Activated CD4-positive, alpha-beta T cell treated with anti-CD3 and anti-CD28 coated beads, Interleukin-2, amount 10 ng/mL, durations not matched to agents 7 days and 5 days (primary cell): ENCODE measurements around the gene VWA3B. TPM values are rescaled to one million over a fixed set of nuclear protein-coding genes. Genes with fewer than 3 reads are reported as not detected.

Experiments used
- CTCF ChIA-PET: fragments of 350-600 bp; sonication (Branson Sonifier 250); formaldehyde crosslinking; loops from one replicate; lab custom pipeline; 2021; ENCODE audit warnings: antibody characterized with exemption; lab: Charles Lee
- POLR2A ChIA-PET: fragments of 350-600 bp; sonication (Branson Sonifier 250); formaldehyde crosslinking; loops from one replicate; lab custom pipeline; 2021; ENCODE audit warnings: antibody characterized with exemption; lab: Charles Lee
- DNase-seq: peaks from one replicate; pipeline ENCODE4 v3.0.0-alpha.2; 2020
- H3K27ac Mint-ChIP-seq: one replicate; pipeline ENCODE4 v1.8.0; 2021; ENCODE audit warnings: mild to moderate bottlenecking, moderate library complexity, mixed read lengths
- H3K27me3 Mint-ChIP-seq: one replicate; pipeline ENCODE4 v1.8.0; 2021; ENCODE audit warnings: mixed read lengths
- H3K36me3 Mint-ChIP-seq: one replicate; pipeline ENCODE4 v1.8.0; 2021; ENCODE audit warnings: low read depth, mixed read lengths
- H3K4me1 Mint-ChIP-seq: one replicate; pipeline ENCODE4 v1.8.0; 2021; ENCODE audit warnings: mixed read lengths
- H3K4me3 Mint-ChIP-seq: one replicate; pipeline ENCODE4 v1.8.0; 2021; ENCODE audit warnings: mild to moderate bottlenecking, moderate library complexity, mixed read lengths
- H3K9me3 Mint-ChIP-seq: one replicate; pipeline ENCODE4 v1.8.0; 2021; ENCODE audit warnings: mixed read lengths
- total RNA-seq, 2 experiments: library from RNA; stranded (reverse); gene quantifications; one replicate each; pipeline ENCODE4 v1.2.3, GENCODE V29; 2021

VWA3B gene
- total RNA-seq, 2 experiments from 2014 or later = not detected

- CTCF ChIA-PET = no interaction called here
- Mint-ChIP-seq H3K27ac (no peak overlapping the region), H3K9me3 (peaks cover 4% of the 10 kb centered on the region), H3K4me1 (no peaks in the 10 kb centered on the region), H3K36me3 (no peaks in the 10 kb centered on the region), H3K4me3 (no peak overlapping the region), H3K27me3 (peaks cover 21% of the 10 kb centered on the region)
- POLR2A ChIA-PET = no interaction called here
- no peak for DNase-seq
Observed at GRCh38 chr2:98065808-98066207, 21.2 kb upstream of the VWA3B start.

- CTCF ChIA-PET = no interaction called here
- Mint-ChIP-seq H3K9me3 (peaks cover 3% of the 10 kb centered on the region), H3K27ac (no peak overlapping the region), H3K4me3 (no peak overlapping the region), H3K4me1 (no peaks in the 10 kb centered on the region), H3K36me3 (no peaks in the 10 kb centered on the region), H3K27me3 (peaks cover 21% of the 10 kb centered on the region)
- POLR2A ChIA-PET = no interaction called here
- no peak for DNase-seq
Observed at GRCh38 chr2:98067160-98067559, 19.8 kb upstream of the VWA3B start.

GRCh38 chr2:98070081-98070480 lies 16.9 kb upstream of the VWA3B start:
- no peaks in the 10 kb centered on the region for H3K4me1 Mint-ChIP-seq
- CTCF ChIA-PET = no interaction called here
- no peak for DNase-seq
- peaks cover 5% of the 10 kb centered on the region for H3K9me3 Mint-ChIP-seq
- POLR2A ChIA-PET = no interaction called here
- H3K27me3 Mint-ChIP-seq = peaks cover 9% of the 10 kb centered on the region
- H3K4me3 Mint-ChIP-seq = no peak overlapping the region
- no peaks in the 10 kb centered on the region for H3K36me3 Mint-ChIP-seq
- no peak overlapping the region for H3K27ac Mint-ChIP-seq

GRCh38 chr2:98072442-98072841 lies 14.5 kb upstream of the VWA3B start:
- Mint-ChIP-seq H3K9me3 (peaks cover 5% of the 10 kb centered on the region), H3K4me3 (no peak overlapping the region), H3K27ac (no peak overlapping the region), H3K27me3 (peaks cover 8% of the 10 kb centered on the region), H3K4me1 (no peaks in the 10 kb centered on the region), H3K36me3 (no peaks in the 10 kb centered on the region)
- DNase-seq = no peak
- ChIA-PET CTCF (no interaction called here), POLR2A (no interaction called here)

GRCh38 chr2:98078701-98079100 lies 8.3 kb upstream of the VWA3B start:
- Mint-ChIP-seq H3K36me3 (no peaks in the 10 kb centered on the region), H3K9me3 (peaks cover 6% of the 10 kb centered on the region), H3K4me3 (no peak overlapping the region), H3K4me1 (peaks cover 16% of the 10 kb centered on the region), H3K27me3 (peaks cover 12% of the 10 kb centered on the region), H3K27ac (no peak overlapping the region)
- CTCF ChIA-PET = no interaction called here
- POLR2A ChIA-PET = no interaction called here
- DNase-seq = no peak

GRCh38 chr2:98084151-98084868 lies 2.7 kb upstream of the VWA3B start:
- Mint-ChIP-seq H3K27me3 (peaks cover 34% of the 10 kb centered on the region), H3K4me1 (peaks cover 41% of the 10 kb centered on the region)
- CTCF ChIA-PET = no interaction called here

DNA sequence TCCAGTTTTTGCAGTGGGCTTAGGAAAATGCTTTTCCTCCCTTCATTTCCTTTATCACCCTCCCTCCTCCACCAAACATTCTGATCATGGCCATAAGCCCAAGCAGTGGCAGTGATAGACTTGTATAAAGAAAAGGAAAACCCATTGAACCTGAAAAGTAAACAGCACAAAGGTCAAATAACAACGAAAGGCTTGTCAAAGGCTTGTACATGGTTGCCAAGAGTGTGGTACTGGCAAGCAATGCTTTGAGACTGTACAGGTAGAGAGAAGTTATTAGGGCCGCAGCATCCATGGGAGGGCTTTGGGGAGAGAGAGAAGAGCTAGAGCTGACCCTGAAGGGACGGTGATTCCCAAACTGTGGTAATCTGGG lies 2.1 kb upstream of the VWA3B start:
- H3K27me3 Mint-ChIP-seq = peaks cover 32% of the 10 kb centered on the region
- CTCF ChIA-PET = no interaction called here
- no peak overlapping the region for H3K27ac Mint-ChIP-seq
- no peak overlapping the region for H3K4me3 Mint-ChIP-seq
- no peak for DNase-seq
- POLR2A ChIA-PET = no interaction called here
- H3K4me1 Mint-ChIP-seq = peaks cover 41% of the 10 kb centered on the region
- H3K36me3 Mint-ChIP-seq = no peaks in the 10 kb centered on the region
- peaks cover 4% of the 10 kb centered on the region for H3K9me3 Mint-ChIP-seq

More at GRCh38 chr2:98084151-98084868, 2.7 kb upstream of the VWA3B start:
- no peaks in the 10 kb centered on the region for H3K36me3 Mint-ChIP-seq
- no peak overlapping the region for H3K27ac Mint-ChIP-seq
- H3K9me3 Mint-ChIP-seq = peaks cover 4% of the 10 kb centered on the region
- DNase-seq = no peak
- POLR2A ChIA-PET = no interaction called here
- H3K4me3 Mint-ChIP-seq = no peak overlapping the region

GRCh38 chr2:98085649-98086048 lies 1.3 kb upstream of the VWA3B start:
- CTCF ChIA-PET = no interaction called here

DNA sequence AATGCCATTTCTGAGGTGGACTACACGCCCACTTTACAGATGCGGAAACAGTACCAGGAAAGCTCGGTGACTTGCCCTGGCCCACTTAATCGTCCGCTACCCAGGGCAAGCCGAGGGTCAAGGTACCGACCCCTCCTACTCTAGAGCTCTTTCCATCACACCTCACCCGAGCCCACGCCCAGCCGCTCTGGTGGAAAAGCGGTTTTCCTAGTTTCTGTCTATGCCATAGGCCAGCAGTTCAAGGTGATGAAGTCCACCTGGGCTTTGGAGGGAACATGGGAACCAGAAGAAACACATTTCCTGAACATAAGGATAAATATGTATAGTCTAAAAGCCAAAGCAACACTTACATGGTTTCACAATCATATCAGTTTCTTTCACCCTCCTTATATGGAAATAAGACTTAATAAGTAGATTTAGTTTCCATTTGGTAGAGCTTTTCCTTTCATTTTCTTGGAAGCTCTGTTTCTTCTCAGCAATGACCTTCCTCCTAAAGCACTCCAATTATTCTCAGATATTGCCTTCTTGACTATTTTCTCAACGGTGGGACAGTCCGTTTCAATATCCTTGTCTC lies 567 bp downstream of the VWA3B start:
- peaks cover 4% of the 10 kb centered on the region for H3K9me3 Mint-ChIP-seq
- no peak for DNase-seq
- ChIA-PET CTCF (interaction anchor here (0.9 kb wide), 1 partner anchor 30 kb away, joined by 3 read pairs; no protein-coding TSS in a partner anchor), POLR2A (no interaction called here)
- H3K4me1 Mint-ChIP-seq = peaks cover 30% of the 10 kb centered on the region
- no peaks in the 10 kb centered on the region for H3K36me3 Mint-ChIP-seq
- H3K27ac Mint-ChIP-seq = no peak overlapping the region
- H3K4me3 Mint-ChIP-seq = peak overlapping the region; percentile 68
- H3K27me3 Mint-ChIP-seq = peaks cover 35% of the 10 kb centered on the region

More at GRCh38 chr2:98085649-98086048, 1.3 kb upstream of the VWA3B start:
- no peak overlapping the region for H3K4me3 Mint-ChIP-seq
- no peak for DNase-seq
- peaks cover 41% of the 10 kb centered on the region for H3K4me1 Mint-ChIP-seq
- no peak overlapping the region for H3K27ac Mint-ChIP-seq
- no peaks in the 10 kb centered on the region for H3K36me3 Mint-ChIP-seq
- POLR2A ChIA-PET = no interaction called here
- peaks cover 32% of the 10 kb centered on the region for H3K27me3 Mint-ChIP-seq
- peaks cover 4% of the 10 kb centered on the region for H3K9me3 Mint-ChIP-seq

GRCh38 chr2:98088261-98088660 lies 1.3 kb downstream of the VWA3B start:
- Mint-ChIP-seq H3K4me3 (no peak overlapping the region), H3K9me3 (peaks cover 4% of the 10 kb centered on the region), H3K27ac (no peak overlapping the region), H3K4me1 (peaks cover 25% of the 10 kb centered on the region), H3K27me3 (peaks cover 31% of the 10 kb centered on the region), H3K36me3 (no peaks in the 10 kb centered on the region)
- no peak for DNase-seq
- POLR2A ChIA-PET = no interaction called here
- CTCF ChIA-PET = interaction anchor here (0.6 to 0.9 kb wide), 2 partner anchors 30 to 48 kb away, joined by 3 read pairs; no protein-coding TSS in a partner anchor

- Mint-ChIP-seq H3K9me3 (peaks cover 7% of the 10 kb centered on the region), H3K4me1 (peaks cover 22% of the 10 kb centered on the region), H3K27ac (no peak overlapping the region), H3K4me3 (no peak overlapping the region), H3K27me3 (peaks cover 30% of the 10 kb centered on the region), H3K36me3 (no peaks in the 10 kb centered on the region)
- no peak for DNase-seq
- CTCF ChIA-PET = interaction anchor here (0.5 kb wide), 1 partner anchor 96 kb away, joined by 3 read pairs; no protein-coding TSS in a partner anchor
- POLR2A ChIA-PET = no interaction called here
Observed at GRCh38 chr2:98089941-98090340, 3.0 kb downstream of the VWA3B start.

DNA sequence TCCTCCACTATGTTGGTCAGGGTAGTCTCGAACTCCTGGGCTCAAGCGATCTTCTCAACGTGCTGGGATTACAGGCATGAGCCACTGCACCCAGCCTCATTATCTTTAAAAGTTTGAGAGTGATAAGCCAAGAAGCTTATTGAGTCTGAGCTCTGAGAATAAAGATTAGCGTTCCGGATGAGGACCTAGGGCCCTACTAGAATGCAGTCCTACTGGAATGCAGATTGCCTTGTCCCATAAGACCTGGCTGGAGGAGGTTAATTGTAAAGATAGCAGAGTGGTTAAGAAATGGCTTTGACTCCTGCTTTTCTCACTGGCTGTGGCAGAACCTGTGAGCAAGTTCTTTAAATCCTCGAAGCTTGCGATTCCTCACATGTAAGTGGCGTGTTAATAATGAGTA lies 4.0 kb downstream of the VWA3B start:
- Mint-ChIP-seq H3K27me3 (peaks cover 30% of the 10 kb centered on the region), H3K27ac (no peak overlapping the region), H3K4me3 (no peak overlapping the region), H3K36me3 (peaks cover 3% of the 10 kb centered on the region), H3K4me1 (peaks cover 20% of the 10 kb centered on the region), H3K9me3 (peaks cover 14% of the 10 kb centered on the region)
- no peak for DNase-seq
- ChIA-PET POLR2A (no interaction called here), CTCF (no interaction called here)

DNA sequence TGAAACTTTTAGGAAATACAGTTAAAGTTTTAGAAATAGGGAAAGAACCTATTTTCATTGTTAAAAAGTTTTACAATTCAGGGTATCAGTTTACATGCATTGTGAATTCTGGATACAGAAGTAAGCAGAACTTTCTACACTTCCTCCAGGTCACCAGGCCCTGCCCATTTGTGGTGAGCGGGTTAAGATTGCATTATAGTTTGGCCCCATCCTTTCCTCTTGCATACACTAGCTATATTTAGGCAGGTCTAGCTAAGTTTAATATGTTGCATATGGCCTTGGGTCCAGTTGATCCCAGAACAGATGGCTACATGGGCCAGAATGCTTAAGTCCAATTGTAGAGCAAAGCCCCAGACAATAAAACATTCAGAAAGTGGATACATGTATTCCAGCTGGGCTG lies 4.8 kb downstream of the VWA3B start:
- H3K4me3 Mint-ChIP-seq = no peak overlapping the region
- peaks cover 15% of the 10 kb centered on the region for H3K4me1 Mint-ChIP-seq
- no peak for DNase-seq
- H3K9me3 Mint-ChIP-seq = peaks cover 16% of the 10 kb centered on the region
- CTCF ChIA-PET = no interaction called here
- POLR2A ChIA-PET = no interaction called here
- no peak overlapping the region for H3K27ac Mint-ChIP-seq
- peaks cover 28% of the 10 kb centered on the region for H3K27me3 Mint-ChIP-seq
- H3K36me3 Mint-ChIP-seq = peaks cover 3% of the 10 kb centered on the region
